ENCODE measurements around the gene UGT1A8.

Gene UGT1A8

DNA sequence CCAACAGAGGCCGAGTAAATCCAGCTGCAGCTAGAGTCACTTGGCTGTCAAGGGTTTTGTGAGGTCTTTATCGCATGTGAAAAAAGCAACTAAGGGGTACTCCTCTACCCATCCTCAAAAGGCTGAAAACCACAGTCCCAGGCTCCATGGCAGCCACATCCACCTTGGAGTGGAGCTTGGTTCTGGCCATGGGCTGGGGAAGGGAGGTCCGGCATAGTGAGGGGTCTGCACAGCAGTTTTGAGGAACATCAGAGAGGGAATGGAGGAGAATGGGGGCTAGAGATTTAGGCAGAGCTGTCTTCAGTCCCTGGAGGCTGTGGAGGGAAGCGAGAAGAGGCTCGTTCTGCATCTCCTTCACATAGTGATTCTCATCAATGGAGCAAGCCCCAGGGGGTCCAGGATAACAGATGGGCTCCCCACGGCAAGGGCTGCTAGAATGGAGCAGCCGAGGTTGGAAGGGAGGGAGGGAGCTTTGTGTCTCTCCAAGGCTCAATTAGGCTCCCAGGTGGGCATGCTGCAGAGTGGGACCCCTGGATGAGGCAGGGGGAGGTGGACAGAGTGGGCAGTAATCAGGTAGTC, 181.7 kb downstream of the UGT1A8 start:
- TF ChIP-seq, protein P1, sequence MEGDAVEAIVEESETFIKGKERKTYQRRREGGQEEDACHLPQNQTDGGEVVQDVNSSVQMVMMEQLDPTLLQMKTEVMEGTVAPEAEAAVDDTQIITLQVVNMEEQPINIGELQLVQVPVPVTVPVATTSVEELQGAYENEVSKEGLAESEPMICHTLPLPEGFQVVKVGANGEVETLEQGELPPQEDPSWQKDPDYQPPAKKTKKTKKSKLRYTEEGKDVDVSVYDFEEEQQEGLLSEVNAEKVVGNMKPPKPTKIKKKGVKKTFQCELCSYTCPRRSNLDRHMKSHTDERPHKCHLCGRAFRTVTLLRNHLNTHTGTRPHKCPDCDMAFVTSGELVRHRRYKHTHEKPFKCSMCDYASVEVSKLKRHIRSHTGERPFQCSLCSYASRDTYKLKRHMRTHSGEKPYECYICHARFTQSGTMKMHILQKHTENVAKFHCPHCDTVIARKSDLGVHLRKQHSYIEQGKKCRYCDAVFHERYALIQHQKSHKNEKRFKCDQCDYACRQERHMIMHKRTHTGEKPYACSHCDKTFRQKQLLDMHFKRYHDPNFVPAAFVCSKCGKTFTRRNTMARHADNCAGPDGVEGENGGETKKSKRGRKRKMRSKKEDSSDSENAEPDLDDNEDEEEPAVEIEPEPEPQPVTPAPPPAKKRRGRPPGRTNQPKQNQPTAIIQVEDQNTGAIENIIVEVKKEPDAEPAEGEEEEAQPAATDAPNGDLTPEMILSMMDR (IDR thresholded peaks at IDR 0.05; ENCODE audit: low read depth, low read length), result no peak
- DNase-seq (ENCODE audit: extremely low read depth, low read depth), result no peak

GRCh38 chr2:233799716-233800115, 182.3 kb downstream of the UGT1A8 start:
- no peak for DNase-seq (ENCODE audit: extremely low read depth, low read depth)
- TF ChIP-seq, protein P1 (IDR thresholded peaks at IDR 0.05; ENCODE audit: low read depth, low read length), result no peak

- TF ChIP-seq, protein P1 (IDR thresholded peaks at IDR 0.05; ENCODE audit: low read depth, low read length), result no peak
- no peak for DNase-seq (ENCODE audit: extremely low read depth, low read depth)
Observed at GRCh38 chr2:233800208-233800607, 182.8 kb downstream of the UGT1A8 start.

DNA sequence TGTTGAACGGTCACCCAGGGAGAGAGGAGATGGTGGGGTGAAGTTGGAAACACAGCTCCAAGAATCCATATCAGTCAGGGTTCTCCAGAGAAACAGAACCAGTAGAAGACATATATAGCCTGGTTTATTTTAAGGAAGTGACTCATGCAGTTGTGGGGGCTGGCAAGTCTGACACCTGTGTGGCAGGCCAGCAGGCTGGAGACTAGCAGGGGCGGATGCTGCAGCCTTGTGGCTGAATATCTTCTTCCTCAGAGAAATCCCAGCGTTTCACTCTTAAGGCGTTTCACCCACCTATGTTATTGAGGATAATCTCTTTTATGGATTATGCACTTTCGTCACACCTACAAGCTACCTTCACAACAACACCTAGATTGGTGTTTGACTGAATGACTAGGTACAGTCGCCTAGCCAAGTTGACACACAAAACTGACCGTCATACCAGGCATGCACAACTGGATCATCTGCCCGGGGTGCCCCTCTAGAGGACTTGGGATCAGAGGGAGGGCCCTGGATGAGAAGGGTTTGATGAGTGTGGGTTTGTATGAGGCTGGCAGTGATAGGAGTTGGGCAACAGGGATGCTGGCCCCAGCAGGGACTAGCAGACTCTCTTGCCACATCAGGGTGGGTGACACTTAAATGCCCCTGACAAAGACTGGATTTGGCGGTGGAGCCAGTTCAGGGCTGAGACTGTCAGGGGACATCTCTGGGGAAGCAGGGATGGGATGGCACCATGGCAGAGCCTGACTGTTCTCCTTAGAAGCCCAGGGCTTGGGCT, 184.1 kb downstream of the UGT1A8 start:
- TF ChIP-seq, protein P1 (IDR thresholded peaks at IDR 0.05; ENCODE audit: low read depth, low read length), result no peak

GRCh38 chr2:233802132-233802815, 184.8 kb downstream of the UGT1A8 start:
- TF ChIP-seq, protein P1 (IDR thresholded peaks at IDR 0.05; ENCODE audit: low read depth, low read length), result no peak
- no peak for DNase-seq (ENCODE audit: extremely low read depth, low read depth)

More for the DNA sequence above, 184.1 kb downstream of the UGT1A8 start:
- no peak for DNase-seq (ENCODE audit: extremely low read depth, low read depth)

- DNase-seq (ENCODE audit: extremely low read depth, low read depth), result no peak
- TF ChIP-seq, protein P1 (IDR thresholded peaks at IDR 0.05; ENCODE audit: low read depth, low read length), result no peak
Observed at GRCh38 chr2:233803292-233803911, 186.0 kb downstream of the UGT1A8 start.

All from AG09319 (cell line).